Adrenal gland (tissue), 5 donors: Measurements from ENCODE around the gene IFI27L1.

Experiments used
- POLR2A ChIP-seq, 2 donors: fragments of 450-650 bp; IDR thresholded peaks; one replicate each; pipeline ENCODE4 v1.6.1; 2017; ENCODE audit warnings: antibody characterized with exemption in 2 of 2, mild to moderate bottlenecking in 2 of 2, moderate library complexity in 1 of 2
- TF ChIP-seq, protein P1 (sequence below), 6 experiments: fragments of 450-650 bp in 4 of 6; fragments of 200-600 bp in 2 of 6; sonication (generic) in 1 of 6; IDR thresholded peaks; 1 replicate in 5 of 6; 2 replicates in 1 of 6; pipeline versions ENCODE4 v1.5.1 to v1.8.0; 2016 to 2021; ENCODE audit warnings: antibody characterized with exemption in 6 of 6, mild to moderate bottlenecking in 2 of 6, moderate library complexity in 1 of 6
- donor health status: DM: no; HTN: no; CAD: no.

DNA sequence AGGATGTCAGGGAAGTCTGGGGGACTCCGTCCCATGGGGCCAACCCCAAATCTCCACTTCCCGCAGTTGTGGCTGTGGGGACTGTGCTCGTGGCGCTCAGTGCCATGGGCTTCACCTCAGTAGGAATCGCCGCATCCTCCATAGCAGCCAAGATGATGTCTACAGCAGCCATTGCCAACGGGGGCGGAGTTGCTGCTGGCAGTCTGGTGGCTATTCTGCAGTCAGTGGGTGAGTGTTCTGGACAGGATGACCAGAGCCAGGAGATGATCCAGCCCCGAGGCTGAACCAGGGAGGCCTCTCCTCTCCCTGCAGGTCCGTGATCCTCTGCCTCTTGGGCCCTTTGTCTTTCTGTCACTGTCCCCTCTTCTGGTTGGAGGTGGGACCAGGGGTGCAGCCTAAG, 20.6 kb downstream of the IFI27L1 start:
- TF ChIP-seq, protein P1, sequence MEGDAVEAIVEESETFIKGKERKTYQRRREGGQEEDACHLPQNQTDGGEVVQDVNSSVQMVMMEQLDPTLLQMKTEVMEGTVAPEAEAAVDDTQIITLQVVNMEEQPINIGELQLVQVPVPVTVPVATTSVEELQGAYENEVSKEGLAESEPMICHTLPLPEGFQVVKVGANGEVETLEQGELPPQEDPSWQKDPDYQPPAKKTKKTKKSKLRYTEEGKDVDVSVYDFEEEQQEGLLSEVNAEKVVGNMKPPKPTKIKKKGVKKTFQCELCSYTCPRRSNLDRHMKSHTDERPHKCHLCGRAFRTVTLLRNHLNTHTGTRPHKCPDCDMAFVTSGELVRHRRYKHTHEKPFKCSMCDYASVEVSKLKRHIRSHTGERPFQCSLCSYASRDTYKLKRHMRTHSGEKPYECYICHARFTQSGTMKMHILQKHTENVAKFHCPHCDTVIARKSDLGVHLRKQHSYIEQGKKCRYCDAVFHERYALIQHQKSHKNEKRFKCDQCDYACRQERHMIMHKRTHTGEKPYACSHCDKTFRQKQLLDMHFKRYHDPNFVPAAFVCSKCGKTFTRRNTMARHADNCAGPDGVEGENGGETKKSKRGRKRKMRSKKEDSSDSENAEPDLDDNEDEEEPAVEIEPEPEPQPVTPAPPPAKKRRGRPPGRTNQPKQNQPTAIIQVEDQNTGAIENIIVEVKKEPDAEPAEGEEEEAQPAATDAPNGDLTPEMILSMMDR (IDR thresholded peaks at IDR 0.05): no peak
- no peak for TF ChIP-seq POLR2A (IDR thresholded peaks at IDR 0.05)
